ENCODE results near the gene UBL7. TPM values are rescaled to one million over a fixed set of nuclear protein-coding genes. Genes with fewer than 3 reads are reported as not detected.

Gene UBL7
- total RNA-seq, 1 experiment from 2014 or later = 47.5 TPM

GRCh38 chr15:74408815-74409214 is 52.1 kb downstream of the UBL7 start:
- no peak overlapping the region for H2AK5ac ChIP-seq (ENCODE audit: insufficient read length, low read length)
- H4K20me1 ChIP-seq (ENCODE audit: control insufficient read depth, insufficient read depth, insufficient read length) = no peaks in the 10 kb centered on the region
- no peaks in the 10 kb centered on the region for H3K79me2 ChIP-seq (ENCODE audit: insufficient read depth, low read length)
- no peaks in the 10 kb centered on the region for H3K79me1 ChIP-seq (ENCODE audit: insufficient read depth, low read depth, low read length, poor library complexity, severe bottlenecking)
- H3K23me2 ChIP-seq (ENCODE audit: insufficient read length, low read depth, low read length, poor library complexity, severe bottlenecking) = no peaks in the 10 kb centered on the region
- Mint-ChIP-seq H3K27ac (no peak overlapping the region), H3K4me1 (peaks cover 9 to 21% of the 10 kb centered on the region in 2 experiments), H3K9me3 (no peaks in the 10 kb centered on the region), H3K4me3 (no peak overlapping the region), H3K27me3 (ENCODE audit: low read depth) (no peaks in the 10 kb centered on the region), H3K36me3 (ENCODE audit: insufficient read depth in 1 of 3, low read depth in 3 of 3) (peaks cover 3 to 8% (median 5%) of the 10 kb centered on the region in 3 experiments; a peak in 3 of 7 replicates)
- H2AFZ ChIP-seq (ENCODE audit: low read length) = no peak overlapping the region
- no peak overlapping the region for H2BK120ac ChIP-seq (ENCODE audit: low read depth, low read length, poor library complexity, severe bottlenecking)
- no peak overlapping the region; the same call in 1 of the 2 replicates for H3K14ac ChIP-seq (ENCODE audit: insufficient read depth, low read length)
- DNase-seq = no peak
- no peak overlapping the region for H2BK5ac ChIP-seq (ENCODE audit: insufficient read length, low read length)
- no peaks in the 10 kb centered on the region for H3K9me3 ChIP-seq (ENCODE audit: control insufficient read depth, low read depth, low read length)
- H3K27ac ChIP-seq (ENCODE audit: insufficient read length, low read depth, low read length) = no peak overlapping the region
- no peak overlapping the region for H2BK20ac ChIP-seq (ENCODE audit: low read depth, low read length, poor library complexity, severe bottlenecking)
- no peak overlapping the region for H4K5ac ChIP-seq (ENCODE audit: insufficient read length, low read depth, low read length)
- H2BK12ac ChIP-seq (ENCODE audit: insufficient read length, low read depth, low read length) = no peak overlapping the region
- no peak overlapping the region for H3K56ac ChIP-seq (ENCODE audit: insufficient read length, low read depth, low read length)
- no peak overlapping the region for H3K18ac ChIP-seq (ENCODE audit: insufficient read length, low read depth, low read length)
- H4K91ac ChIP-seq (ENCODE audit: insufficient read length, low read depth, low read length) = no peak overlapping the region
- no peak overlapping the region for H3K4ac ChIP-seq (ENCODE audit: low read depth, low read length)
- no peaks in the 10 kb centered on the region for H3K27me3 ChIP-seq (ENCODE audit: insufficient read depth, low read length)
- no peaks in the 10 kb centered on the region; the same call in 1 of the 2 replicates for H3K4me1 ChIP-seq (ENCODE audit: insufficient read depth, low read length)
- no peak overlapping the region for H3K4me2 ChIP-seq (ENCODE audit: insufficient read depth, insufficient read length, low read length)
- TF ChIP-seq, protein P1, sequence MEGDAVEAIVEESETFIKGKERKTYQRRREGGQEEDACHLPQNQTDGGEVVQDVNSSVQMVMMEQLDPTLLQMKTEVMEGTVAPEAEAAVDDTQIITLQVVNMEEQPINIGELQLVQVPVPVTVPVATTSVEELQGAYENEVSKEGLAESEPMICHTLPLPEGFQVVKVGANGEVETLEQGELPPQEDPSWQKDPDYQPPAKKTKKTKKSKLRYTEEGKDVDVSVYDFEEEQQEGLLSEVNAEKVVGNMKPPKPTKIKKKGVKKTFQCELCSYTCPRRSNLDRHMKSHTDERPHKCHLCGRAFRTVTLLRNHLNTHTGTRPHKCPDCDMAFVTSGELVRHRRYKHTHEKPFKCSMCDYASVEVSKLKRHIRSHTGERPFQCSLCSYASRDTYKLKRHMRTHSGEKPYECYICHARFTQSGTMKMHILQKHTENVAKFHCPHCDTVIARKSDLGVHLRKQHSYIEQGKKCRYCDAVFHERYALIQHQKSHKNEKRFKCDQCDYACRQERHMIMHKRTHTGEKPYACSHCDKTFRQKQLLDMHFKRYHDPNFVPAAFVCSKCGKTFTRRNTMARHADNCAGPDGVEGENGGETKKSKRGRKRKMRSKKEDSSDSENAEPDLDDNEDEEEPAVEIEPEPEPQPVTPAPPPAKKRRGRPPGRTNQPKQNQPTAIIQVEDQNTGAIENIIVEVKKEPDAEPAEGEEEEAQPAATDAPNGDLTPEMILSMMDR (conservative IDR thresholded peaks at IDR 0.05) = no peak
- H3T11ph ChIP-seq (ENCODE audit: low read length) = no peak overlapping the region
- H3K9ac ChIP-seq (ENCODE audit: extremely low read depth, insufficient read length, low read length) = no peak overlapping the region
- H2BK15ac ChIP-seq (ENCODE audit: low read depth, low read length) = no peak overlapping the region
- H4K8ac ChIP-seq (replicated peaks; ENCODE audit: insufficient read length, low read depth, low read length) = no peak overlapping the region
- WGBS (ENCODE audit: extremely low coverage, insufficient read length, low lambda C conversion rate) = no CpG with 5 or more reads among the region's 7 CpGs
- H3K23ac ChIP-seq (ENCODE audit: insufficient read length, low read depth, low read length) = no peak overlapping the region

Measured in H9 (cell line).